Parathyroid adenoma (tissue), 2 donors: ENCODE data around the gene ITGB3.

Experiments used
- H2AFZ ChIP-seq: fragments of 300-600 bp; sonication (generic); one replicate; pipeline ENCODE4 v1.7.0; 2017; ENCODE audit warnings: antibody characterized with exemption, mild to moderate bottlenecking
- H3K27ac ChIP-seq: fragments of 300-600 bp; sonication (generic); one replicate; pipeline ENCODE4 v1.7.0; 2017
- H3K27me3 ChIP-seq: fragments of 300-600 bp; sonication (generic); one replicate; pipeline ENCODE4 v1.7.0; 2017; ENCODE audit warnings: low read length; ENCODE audit not compliant: control insufficient read depth, insufficient read depth
- H3K36me3 ChIP-seq: fragments of 300-600 bp; sonication (generic); one replicate; pipeline ENCODE4 v1.7.0; 2017; ENCODE audit warnings: low read length; ENCODE audit not compliant: control insufficient read depth, insufficient read depth
- H3K4me1 ChIP-seq: fragments of 300-600 bp; sonication (generic); one replicate; pipeline ENCODE4 v1.7.0; 2017; ENCODE audit warnings: control low read depth
- H3K4me2 ChIP-seq: fragments of 300-600 bp; sonication (generic); one replicate; pipeline ENCODE4 v1.7.0; 2017; ENCODE audit warnings: low read length
- H3K4me3 ChIP-seq: fragments of 300-600 bp; sonication (generic); one replicate; pipeline ENCODE4 v1.7.0; 2017; ENCODE audit warnings: low read depth, low read length
- H3K79me2 ChIP-seq: fragments of 300-600 bp; sonication (generic); one replicate; pipeline ENCODE4 v1.7.0; 2017; ENCODE audit warnings: control low read depth
- H3K9ac ChIP-seq: fragments of 300-600 bp; sonication (generic); one replicate; pipeline ENCODE4 v1.7.0; 2017; ENCODE audit warnings: mild to moderate bottlenecking
- H3K9me3 ChIP-seq: fragments of 300-600 bp; sonication (generic); one replicate; pipeline ENCODE4 v1.7.0; 2017; ENCODE audit warnings: low read length; ENCODE audit not compliant: control insufficient read depth
- TF ChIP-seq, protein P1 (sequence below): fragments of 300-600 bp; sonication (generic); IDR thresholded peaks from one replicate; pipeline ENCODE4 v1.7.0; 2017; ENCODE audit warnings: antibody characterized with exemption, mild to moderate bottlenecking
- donor health status: primary hyperparathyroidism.

ITGB3 gene

DNA sequence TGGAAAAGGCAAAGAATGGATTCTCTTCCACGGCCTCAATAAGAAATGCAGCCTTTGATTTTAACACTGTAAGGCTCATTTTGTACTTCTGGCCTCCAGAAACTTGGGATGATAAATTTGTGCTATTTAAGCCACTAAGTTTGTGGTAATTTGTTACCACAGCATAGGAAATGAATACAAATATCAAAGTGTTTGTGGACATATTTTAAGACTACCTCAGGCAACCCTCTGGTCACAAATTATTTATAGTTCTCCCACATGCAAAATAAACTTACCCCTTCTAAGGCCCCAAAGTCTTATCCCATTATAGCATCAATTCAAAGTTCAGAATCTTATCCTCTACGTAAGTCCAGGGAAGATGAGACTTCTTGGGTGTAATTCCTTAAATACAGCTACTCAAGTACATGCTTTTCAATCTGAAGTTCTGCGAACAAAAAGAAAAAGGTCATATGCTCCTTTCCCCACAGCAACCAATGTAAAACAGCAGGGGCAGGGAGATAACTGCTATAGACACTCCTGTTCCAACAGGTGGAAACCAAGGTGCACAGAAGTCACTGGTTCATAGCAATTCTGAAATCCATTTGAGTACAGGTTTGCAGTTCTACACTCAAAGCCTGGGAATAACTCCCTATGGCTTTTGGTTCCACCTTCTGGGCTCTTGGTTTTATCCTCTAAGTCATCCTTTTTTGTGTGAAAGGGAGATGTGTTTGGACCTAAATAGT lies 64.7 kb downstream of the ITGB3 start:
- Histone ChIP-seq H3K9me3 (no peaks in the 10 kb centered on the region), H2AFZ (no peak overlapping the region), H3K4me1 (peaks cover 3% of the 10 kb centered on the region), H3K36me3 (no peaks in the 10 kb centered on the region), H3K4me2 (no peak overlapping the region), H3K79me2 (no peaks in the 10 kb centered on the region), H3K9ac (no peak overlapping the region), H3K27me3 (no peaks in the 10 kb centered on the region), H3K27ac (no peak overlapping the region), H3K4me3 (no peak overlapping the region)
- TF ChIP-seq, protein P1, sequence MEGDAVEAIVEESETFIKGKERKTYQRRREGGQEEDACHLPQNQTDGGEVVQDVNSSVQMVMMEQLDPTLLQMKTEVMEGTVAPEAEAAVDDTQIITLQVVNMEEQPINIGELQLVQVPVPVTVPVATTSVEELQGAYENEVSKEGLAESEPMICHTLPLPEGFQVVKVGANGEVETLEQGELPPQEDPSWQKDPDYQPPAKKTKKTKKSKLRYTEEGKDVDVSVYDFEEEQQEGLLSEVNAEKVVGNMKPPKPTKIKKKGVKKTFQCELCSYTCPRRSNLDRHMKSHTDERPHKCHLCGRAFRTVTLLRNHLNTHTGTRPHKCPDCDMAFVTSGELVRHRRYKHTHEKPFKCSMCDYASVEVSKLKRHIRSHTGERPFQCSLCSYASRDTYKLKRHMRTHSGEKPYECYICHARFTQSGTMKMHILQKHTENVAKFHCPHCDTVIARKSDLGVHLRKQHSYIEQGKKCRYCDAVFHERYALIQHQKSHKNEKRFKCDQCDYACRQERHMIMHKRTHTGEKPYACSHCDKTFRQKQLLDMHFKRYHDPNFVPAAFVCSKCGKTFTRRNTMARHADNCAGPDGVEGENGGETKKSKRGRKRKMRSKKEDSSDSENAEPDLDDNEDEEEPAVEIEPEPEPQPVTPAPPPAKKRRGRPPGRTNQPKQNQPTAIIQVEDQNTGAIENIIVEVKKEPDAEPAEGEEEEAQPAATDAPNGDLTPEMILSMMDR: no peak

DNA sequence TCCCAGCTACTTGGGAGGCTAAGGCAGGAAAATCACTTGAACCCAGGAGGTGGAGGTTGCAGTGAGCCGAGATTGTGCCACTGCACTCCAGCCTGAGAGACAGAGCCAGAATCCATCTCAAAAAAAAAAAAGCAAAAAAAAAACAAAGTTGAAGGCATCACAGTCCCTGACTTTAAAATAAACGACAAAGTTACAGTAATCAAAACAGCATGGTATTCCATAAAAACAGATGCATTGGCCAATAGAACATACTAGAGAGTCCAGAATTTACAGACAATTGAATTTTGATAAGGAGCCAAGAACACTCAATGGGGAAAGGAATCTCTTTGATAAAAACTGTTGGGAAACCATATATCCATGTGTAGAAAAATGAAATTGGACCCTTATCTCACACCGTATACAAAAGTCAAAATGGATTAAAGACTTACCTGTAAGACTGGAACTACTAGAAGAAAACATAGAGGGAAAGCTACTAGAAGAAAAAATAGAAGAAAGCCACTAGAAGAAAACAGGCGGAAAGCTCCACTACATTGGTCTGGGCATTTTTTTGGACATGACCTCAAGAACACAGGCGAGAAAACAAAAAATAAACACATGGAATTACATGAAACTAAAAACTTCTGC lies 67.4 kb downstream of the ITGB3 start:
- Histone ChIP-seq H3K79me2 (no peaks in the 10 kb centered on the region), H3K9ac (no peak overlapping the region), H3K4me2 (no peak overlapping the region), H3K27me3 (no peaks in the 10 kb centered on the region), H3K4me1 (no peaks in the 10 kb centered on the region), H3K4me3 (no peak overlapping the region), H3K36me3 (no peaks in the 10 kb centered on the region), H3K9me3 (no peaks in the 10 kb centered on the region), H2AFZ (no peak overlapping the region), H3K27ac (no peak overlapping the region)
- TF ChIP-seq, protein P1: no peak

DNA sequence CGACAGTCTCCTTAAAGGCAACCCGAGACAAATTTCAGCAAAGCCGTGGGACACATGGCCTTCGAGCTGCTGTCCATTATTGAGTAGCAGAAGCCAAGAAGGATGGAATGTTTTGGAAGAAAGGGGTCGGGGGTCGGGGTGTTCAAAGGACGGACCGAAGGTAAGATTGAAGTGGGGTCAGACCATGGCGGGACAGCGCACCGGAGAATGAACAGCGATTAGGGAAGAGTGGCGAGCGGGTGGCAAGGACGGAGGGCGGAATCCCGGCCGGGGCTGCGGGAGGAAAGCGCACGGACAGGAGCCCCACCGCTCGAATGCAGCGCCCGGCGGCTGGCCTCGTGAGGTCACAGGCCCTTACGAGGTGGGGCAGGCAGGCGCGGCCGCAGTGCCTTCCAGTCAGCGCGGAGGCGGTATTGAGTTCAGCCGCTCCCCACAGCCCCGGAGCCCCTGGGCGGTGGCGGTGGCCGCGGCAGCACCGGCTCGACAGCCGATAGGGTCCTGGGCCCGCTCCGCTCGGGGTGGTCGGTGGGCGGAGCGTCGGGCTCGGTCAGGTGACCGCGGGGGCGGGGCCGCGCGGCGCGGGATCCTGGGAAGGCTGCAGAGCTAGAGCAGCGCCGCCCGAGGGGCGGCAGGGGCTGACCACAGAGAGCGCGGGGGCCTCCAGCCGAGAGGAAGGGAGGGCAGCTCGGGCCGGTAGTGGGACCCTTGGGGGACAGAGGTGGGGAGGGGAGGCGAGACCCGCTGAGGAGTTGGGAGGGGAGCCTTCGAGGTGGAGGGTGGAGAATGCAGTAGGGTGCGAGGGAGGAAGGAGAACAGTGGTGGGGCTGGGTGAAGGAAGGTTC lies 70.0 kb downstream of the ITGB3 start, which contains the start of gene EFCAB13:
TSS of gene EFCAB13 (plus strand) at position 574 of the 842 bp plus-strand sequence. CDS start 4,399 bp downstream, outside the sequence.
- Histone ChIP-seq H3K36me3 (no peaks in the 10 kb centered on the region), H2AFZ (peak within 1 kb of the TSS; percentile 86), H3K4me3 (peak within 1 kb of the TSS; percentile 80), H3K4me2 (peak within 1 kb of the TSS; percentile 93), H3K27me3 (no peaks in the 10 kb centered on the region), H3K79me2 (no peaks in the 10 kb centered on the region), H3K9ac (no peak within 1 kb of the TSS), H3K4me1 (no peaks in the 10 kb centered on the region), H3K9me3 (no peaks in the 10 kb centered on the region), H3K27ac (peak within 1 kb of the TSS; percentile 87)
- TF ChIP-seq, protein P1: peak; percentile 37

DNA sequence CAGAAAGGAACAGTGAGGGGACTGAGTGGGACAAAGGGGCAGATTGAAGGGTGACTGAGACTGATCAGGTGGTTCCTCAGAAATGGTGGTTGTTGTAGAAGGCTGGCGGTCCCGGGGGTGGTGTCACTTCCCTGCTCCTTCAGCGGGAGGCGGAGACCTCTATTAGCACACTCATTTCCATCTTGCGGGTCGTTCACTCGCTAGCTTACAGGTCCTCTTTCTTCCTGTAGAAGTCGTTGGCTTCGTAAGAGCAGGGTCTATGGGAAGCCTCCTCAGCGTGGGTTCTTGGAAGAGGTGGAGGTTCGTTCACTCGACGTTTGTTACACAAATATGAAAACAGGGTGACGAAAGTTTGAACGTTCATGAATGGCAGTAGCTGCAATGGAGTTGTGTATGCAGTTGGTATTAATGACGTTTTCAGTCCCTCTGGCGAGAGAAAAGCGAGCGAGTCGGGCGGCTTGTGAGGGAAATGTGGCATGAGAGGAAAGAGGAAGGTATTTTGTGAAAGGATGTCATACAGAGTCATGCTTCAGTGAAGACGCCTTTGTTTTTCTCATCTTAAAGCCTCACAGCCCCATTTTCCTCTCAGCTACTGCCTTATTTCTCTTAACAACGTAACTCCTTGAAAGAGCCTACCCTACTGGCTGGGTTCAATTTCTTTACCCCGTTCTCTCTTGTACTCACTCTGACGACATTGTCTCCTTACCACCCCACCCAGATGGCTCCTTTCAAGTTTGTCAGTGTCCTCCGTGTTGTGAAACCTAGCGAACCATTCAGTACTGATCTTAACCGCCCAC lies 70.8 kb downstream of the ITGB3 start:
- H3K9ac ChIP-seq: no peak overlapping the region
- H3K4me2 ChIP-seq: peak overlapping the region; percentile 93
- H3K27ac ChIP-seq: peak overlapping the region; percentile 87
- TF ChIP-seq, protein P1: no peak
- H2AFZ ChIP-seq: peak overlapping the region; percentile 86
- no peaks in the 10 kb centered on the region for H3K4me1 ChIP-seq
- no peaks in the 10 kb centered on the region for H3K9me3 ChIP-seq
- peak overlapping the region; percentile 80 for H3K4me3 ChIP-seq
- no peaks in the 10 kb centered on the region for H3K27me3 ChIP-seq
- H3K36me3 ChIP-seq: no peaks in the 10 kb centered on the region
- no peaks in the 10 kb centered on the region for H3K79me2 ChIP-seq
